ENCODE measurements around the gene PPM1E.

PPM1E gene

GRCh38 chr17:59030811-59031210 is 275.2 kb downstream of the PPM1E start:
- H3K4me3 ChIP-seq (ENCODE audit: low read depth, low read length): no peak overlapping the region
